Measurements from ENCODE around the gene IL1R2.
"Not testable (repeated sequence)": the region's sequence is repeated elsewhere in the genome, so short reads cannot be mapped to it uniquely, and the experiment has no call there.

IL1R2 gene

DNA sequence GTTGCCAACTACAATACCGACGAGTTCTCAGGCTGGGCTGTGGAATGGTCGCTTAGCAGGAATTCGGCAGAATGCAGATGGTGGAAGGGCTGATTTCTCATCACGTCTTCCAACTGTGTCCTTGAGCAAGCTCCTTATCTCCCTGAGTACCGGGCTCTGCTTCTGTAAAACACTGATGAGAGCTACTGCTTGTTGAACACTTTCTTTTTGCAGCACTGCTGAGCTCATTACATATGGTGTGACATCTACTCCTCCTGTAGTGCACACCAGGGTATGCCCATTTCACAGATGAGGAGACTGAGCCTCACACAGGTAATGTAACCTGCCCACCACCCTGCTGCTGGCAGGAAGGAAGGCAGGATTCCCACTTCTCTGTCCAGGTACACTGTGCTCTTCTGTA is 8.3 kb downstream of the IL1R2 start:
- DNase-seq (ENCODE audit: low read depth) = no peak

DNA sequence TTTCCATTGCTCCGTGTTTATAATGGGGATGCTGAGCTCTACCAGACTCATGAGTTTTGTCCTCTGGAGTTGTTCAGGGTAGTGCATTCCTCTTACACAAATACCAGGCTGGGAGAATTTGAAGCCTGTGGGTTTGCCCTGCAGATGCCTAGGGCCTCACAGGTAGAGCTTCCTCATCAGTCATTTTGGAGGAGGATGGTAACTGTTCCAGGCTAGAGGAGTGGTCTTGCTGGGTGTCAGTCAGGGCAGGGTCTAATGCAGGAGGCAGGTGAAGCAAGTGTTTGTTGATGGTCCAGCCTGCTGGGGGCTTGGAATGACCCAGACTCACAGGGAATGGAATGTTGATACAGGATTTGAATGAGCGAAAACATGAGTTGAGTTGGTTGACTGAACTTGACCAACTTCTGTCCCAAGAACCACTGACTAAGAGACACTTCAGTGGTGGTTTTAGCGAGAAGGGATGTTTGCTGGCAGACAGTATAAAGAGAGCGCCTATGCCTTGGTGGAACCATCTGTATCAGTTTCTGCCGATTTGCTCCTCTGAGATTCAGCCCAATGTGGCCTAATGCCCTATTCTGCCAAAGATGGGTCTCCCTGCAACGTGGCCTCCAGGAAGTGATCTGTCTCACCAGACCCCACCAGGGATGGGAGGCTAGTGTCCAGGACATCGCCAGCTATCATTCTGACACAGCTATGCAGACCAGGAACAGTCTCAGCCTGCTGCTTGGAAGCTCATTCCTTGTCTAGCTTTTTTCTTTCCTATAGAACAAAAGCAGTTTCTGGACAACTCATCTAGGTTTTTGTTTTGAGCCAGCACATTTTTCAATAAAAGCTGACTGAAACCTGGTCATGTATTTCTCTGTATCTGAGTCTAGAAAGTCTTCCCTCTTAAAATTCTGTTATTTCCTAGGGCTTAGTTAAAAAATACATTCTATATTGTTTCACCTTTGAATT is 9.3 kb downstream of the IL1R2 start:
- no peak for DNase-seq (ENCODE audit: low read depth)

DNA sequence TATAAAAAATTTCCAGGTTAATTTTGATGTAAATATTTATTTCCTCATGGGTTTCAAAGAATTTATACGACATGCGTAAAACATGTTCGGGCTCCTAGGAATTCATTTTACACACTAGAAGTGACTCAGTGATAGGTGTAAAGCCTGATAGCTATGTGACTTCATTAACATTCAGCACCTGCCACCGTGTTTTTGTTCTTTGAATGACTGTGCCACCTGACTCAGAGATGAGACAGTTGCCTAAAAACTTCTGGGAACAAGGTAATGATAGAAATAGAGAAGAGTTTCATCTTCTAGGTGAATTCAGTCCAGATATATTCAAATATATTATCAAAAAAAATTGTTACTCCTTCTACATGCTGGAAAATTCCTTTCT is 10.0 kb downstream of the IL1R2 start:
- no peak for DNase-seq (ENCODE audit: low read depth)

DNA sequence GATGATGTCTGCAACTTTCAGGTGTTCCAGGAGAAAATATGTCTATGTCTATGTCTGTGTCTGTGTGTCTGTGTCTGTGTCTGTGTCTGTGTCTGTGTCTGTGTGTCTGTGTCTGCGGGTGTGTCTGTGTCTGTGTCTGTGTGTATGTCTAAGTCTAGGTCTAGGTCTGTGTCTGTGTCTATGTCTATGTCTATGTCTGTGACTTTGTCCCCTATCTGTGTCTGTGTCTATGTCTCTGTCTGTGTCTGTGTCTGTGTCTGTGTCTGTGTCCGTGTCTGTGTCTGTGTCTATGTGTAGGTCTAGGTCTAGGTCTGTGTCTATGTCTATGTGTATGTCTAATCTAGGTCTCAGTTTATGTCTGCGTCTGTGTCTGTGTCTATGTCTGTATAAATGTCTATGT is 10.5 kb downstream of the IL1R2 start:
- no peak for DNase-seq (ENCODE audit: low read depth)

DNA sequence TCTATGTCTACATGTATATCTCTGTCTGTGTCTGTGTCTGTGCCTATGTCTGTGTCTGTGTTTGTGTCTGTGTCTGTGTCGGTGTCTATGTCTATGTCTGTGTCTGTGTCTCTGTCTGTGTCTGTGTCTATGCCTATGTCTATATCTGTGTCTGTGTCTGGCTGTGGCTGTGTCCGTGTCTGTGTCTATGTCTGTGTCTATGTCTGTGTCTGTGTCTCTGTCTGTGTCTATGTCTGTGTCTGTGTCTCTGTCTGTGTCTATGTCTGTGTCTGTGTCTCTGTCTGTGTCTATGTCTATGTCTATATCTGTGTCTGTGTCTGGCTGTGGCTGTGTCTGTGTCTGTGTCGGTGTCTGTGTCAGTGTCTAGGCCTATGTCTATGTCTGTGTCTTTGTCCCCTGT is 11.1 kb downstream of the IL1R2 start:
- DNase-seq (ENCODE audit: low read depth) = not testable (repeated sequence)

DNA sequence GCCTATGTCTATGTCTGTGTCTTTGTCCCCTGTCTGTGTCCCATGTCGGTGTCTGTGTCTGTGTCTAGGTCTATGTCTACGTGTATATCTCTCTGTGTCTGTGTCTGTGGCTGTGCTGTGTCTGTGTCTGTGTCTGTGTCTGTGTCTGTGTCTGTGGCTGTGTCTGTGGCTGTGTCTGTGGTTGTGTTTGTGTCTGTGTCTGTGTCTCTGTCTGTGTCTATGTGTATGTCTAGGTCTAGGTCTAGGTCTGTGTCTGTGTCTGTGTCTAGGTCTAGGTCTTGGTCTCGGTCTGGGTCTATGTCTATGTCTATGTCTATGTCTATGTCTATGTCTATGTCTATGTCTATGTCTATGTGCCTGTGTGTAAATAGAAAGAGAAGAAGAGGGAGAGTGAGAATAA is 11.9 kb downstream of the IL1R2 start:
- DNase-seq (ENCODE audit: low read depth) = no peak

DNA sequence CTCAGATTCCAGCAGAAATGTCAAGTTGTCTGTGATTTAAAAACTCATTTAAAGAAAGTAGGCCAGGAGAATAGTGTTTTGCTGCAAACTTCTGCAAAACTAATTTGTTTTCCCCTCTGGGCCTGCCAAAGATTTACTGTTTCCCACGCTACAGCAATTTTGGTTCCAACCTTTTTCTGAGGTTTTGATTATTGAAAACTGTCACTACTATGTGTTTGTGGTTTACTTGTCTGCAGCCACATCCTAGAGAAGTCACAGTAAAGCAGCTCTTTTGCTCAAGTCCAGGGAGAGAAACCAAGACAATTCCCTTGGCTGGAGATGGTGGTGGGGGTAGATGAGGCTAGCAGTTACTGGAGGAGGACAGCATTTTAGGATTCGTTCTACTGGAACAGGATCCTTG is 12.8 kb downstream of the IL1R2 start:
- DNase-seq (ENCODE audit: low read depth) = no peak

DNA sequence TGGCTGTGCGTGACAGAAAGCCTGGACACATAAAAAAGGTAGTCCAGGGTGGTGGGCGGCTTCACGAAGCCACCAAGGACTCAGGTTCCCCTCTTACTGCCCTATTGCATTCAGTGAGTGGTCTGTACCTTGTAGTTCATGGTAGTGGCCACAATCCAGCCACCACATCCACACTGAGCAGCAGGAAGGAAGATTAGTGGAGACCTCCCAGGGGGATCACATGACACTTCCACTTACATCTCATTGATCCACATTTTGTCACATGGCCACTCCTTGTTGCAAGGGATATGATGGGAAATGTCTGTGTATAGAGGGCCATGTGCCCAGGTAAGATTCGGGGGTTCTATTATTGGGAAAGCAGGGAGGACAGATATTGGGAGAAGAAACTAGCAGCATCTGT is 13.7 kb downstream of the IL1R2 start:
- no peak for DNase-seq (ENCODE audit: low read depth)

DNA sequence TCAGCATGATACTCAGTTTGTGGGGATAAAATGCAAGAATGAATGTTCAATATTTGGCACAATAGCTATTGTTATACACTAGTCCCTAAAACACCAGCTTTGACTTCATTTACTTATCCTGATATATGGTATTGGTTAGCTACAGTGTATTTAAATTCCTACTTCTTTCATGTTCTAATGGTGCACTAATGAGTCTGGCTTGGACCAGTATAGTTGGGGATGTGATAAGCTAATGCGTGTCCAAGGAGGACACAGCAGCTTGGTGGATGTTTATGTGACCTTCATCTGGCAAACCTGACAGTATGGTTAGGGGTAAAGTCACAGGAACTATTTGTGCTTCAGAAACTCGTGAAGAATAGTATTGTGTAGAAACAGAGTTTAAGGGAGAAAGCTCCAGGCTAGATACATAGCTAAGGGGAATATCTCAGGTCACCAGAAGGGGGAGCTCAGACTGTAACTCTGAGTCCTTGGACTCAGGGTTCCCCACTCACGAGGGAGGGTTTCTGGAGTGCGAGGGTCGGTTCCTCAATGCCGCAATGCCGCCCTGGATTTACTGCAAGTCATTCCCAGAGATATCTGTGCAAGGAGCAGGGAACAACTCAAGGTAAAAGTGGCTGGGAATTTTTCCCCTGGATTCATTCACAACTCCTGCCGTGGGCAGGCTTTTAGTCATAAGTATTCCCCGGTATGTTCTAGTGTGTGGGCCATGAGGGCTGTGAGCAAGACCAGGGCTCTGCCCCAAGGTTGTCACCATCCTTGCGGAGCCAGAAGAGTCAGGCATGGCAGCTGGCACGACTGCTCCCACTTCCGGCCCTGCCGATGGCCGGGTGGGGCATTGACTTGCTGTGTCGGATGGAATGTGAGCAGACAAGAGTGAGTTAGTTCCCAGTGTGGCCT is 14.5 kb downstream of the IL1R2 start:
- DNase-seq (ENCODE audit: low read depth) = no peak

DNA sequence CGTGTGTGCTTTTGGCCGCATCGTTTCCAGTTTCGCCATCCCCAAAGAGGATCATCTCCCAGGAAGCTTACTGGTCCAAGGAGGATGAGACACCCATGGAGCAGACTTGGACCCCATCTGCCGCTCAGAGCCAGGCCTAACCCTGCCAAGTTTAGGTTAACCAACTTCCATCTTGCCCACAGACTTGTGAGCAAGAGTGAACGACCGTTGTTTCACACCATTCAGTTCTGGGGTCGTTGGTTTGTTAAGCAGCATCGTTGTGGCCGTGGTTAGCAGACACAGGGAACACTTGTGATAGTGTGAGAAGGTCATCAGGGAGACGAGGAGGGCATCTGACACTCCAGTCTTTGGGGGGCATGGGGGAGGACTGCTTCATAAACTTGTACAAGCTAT is 15.1 kb downstream of the IL1R2 start:
- no peak for DNase-seq (ENCODE audit: low read depth)

DNA sequence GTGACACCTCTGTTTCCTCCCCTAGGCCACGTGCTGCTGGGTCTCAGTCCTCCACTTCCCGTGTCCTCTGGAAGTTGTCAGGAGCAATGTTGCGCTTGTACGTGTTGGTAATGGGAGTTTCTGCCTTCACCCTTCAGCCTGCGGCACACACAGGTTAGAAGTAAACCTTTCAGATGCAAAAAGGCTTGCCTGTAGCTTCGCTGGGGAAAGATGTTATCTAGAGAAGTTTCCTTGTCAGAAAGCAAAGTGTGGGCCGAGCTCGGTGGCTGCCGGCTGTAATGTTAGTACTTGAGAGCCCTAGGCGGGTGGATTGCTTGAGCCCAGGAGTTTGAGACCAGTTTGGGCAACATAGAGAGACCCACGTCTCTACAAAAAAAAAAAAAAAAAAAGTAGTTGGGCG is 16.7 kb downstream of the IL1R2 start:
- DNase-seq (ENCODE audit: low read depth) = no peak

DNA sequence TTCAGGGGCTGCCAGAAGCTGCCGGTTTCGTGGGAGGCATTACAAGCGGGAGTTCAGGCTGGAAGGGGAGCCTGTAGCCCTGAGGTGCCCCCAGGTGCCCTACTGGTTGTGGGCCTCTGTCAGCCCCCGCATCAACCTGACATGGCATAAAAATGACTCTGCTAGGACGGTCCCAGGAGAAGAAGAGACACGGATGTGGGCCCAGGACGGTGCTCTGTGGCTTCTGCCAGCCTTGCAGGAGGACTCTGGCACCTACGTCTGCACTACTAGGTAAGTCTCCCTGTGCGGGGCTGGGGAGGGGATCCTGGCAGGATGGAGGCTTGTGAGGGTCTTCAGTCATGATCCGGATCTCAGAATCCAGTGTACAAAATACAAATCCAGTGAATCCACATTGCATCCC is 17.8 kb downstream of the IL1R2 start:
- no peak for DNase-seq (ENCODE audit: low read depth)

DNA sequence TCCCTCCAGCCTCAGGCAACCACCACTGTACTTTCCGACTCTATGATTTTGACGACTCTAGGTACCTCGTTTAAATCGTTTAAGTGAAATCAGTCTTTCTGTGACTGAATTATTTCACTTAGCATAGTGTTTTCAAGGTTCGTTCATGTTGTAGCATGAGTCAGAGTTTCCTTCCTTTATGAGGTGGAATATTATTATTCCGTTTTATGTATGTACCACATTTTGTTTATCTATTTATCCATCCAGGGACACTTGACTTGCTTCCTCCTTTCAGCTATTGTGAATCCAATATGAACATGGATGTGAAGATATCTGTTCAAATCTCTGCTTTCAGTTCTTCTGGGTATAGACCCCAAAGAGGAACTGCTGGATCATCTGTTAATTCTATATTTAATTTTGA is 19.1 kb downstream of the IL1R2 start:
- DNase-seq (ENCODE audit: low read depth) = no peak

DNA sequence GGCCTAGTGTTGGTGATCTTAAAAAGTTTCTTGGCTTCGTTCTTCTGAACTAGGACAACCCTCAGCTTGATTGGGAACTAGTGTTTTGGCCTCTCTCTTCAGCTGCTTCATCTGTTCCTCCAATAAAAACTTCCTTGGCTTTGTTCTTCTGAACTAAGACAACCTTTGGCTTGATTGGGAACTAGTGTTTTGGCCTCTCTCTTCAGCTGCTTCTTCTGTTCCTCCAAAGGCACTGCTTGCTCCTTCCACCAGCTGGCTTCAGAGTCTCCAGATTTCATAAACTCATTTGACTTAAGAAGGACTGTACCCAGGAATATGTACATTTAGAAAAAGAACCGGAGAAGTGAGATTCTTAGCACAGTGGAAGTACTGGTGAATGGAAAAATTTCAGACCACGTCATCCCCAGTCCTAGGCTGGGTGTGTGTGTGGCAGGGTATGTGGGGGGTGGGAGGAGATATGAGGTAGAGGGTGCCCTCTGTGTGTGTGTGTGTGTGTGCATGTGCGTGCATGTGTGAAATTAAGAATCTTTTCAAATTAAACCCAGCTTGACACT is 20.4 kb downstream of the IL1R2 start:
- DNase-seq (ENCODE audit: low read depth) = no peak

DNA sequence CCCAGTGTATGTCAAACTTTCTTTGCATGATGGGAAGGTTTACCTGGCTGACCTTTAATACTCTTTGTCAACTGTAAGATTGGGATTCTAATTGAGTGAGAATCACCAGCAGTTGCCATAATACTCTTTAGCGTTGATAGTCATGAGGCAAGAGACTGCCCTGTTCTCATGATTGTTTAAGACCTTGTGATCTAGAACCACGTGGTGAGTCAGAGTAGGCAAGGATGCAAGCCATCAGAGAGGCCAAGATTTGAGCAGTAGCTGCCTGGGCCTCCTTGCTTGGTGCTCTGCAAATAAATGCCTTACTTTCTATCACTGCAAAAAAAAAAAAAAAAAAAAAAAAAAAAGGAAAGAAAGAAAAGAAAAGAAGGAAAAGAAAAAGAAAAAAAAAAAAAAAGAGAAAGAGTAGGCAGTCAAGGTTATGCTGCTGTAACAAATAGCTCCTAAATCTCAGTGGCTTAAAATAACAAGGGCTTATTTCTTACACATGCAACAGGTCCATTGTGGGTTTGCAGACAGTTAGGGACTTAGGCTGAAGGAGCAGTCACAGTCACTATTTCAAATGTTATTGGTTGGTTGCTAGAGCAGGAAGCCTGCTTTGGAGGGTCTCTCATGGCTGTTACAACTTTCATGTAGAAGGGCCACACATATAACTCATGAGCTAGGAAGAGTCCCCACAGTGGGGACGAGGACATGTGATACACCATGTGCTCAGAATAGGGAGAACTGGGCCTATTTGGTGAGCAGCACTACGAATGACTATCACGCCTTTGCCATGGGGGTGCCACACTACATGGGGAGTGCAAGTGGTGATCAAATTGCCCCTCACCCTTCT is 21.7 kb downstream of the IL1R2 start:
- DNase-seq (ENCODE audit: low read depth) = no peak

DNA sequence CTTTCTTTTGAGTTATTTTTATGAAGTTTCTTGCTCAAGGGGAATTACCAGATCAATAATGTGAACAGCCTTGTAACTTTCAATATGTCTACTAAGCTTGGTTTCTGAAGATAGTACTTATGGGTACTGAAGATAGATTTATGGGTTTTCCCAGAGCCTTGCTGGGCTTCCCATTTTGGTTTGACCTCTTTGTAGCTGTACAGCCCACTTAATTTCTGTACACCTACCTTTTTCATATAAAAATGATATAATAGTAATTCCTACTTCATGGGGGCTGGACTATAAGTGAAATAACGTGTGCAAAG is 22.2 kb downstream of the IL1R2 start:
- DNase-seq (ENCODE audit: low read depth) = no peak

DNA sequence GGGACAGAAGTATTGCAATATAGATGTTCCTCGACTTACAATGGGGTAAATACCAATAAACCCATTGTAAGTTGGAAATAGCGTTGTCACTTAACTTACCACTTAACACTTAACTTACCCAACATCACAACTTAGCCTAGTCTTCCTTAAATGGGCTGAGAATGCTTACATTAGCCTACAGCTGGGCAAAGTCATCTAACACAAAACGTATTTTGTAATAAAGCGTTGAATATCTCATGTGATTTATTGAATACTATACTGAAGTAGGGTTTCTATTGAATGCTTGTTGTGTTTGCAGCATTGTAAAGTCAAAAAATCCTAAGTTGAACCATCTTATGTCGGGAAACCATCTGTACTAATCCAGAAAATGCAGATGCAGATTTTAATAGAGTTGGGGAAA is 23.6 kb downstream of the IL1R2 start:
- DNase-seq (ENCODE audit: low read depth) = no peak

DNA sequence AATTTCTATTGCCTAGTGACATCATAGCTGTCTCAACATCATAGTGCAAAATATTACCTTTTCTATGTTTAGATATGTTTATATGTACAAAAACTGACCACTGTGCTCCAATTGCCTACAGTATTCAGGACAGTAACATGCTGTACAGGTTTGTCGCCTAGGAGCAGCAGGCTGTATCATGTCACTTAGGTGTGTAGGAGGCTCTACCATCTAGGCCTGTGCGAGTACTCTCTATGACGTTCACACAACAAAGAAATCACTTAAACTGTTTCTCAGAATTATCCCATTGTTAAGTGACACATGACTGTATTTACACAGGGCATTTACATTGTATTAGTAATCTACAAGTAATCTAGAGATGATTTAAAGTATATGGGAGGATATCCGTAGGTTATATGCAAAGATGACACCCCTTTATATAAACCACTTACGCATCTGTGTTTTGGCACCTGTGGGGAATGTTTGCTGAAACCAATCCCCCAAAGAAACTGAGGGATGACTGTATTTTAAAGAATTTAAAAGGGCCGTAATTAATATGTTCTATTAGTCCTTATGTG is 24.7 kb downstream of the IL1R2 start:
- no peak for DNase-seq (ENCODE audit: low read depth)

DNA sequence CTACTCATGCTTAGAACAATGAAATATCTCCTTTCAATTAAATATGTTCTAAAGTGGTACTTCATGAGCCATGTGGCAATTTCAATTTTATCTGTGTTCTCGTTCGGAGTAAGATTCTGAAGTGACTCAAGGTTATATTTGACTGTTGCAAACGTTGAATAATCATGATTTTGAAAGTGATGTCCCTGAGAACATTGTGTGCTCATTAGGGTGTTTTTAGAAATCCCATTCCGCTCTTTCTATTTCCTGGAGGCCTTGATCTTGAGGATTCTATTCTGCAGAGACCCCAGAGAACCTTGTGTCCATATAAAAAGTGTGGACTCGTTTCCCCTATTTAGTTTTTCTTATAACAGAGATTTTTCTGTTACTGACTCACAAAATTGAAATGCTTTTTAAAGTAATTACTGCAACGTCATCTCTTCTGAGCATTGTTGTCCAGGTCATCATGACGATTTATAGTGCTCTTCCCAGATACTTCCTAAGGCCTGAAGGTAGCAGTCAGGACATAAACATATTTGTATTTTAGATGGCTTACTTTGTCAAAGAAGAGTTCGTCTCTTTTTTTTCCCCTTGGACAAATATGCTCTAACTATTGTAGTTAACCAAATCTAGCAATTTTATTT is 27.2 kb downstream of the IL1R2 start:
- no peak for DNase-seq (ENCODE audit: low read depth)

DNA sequence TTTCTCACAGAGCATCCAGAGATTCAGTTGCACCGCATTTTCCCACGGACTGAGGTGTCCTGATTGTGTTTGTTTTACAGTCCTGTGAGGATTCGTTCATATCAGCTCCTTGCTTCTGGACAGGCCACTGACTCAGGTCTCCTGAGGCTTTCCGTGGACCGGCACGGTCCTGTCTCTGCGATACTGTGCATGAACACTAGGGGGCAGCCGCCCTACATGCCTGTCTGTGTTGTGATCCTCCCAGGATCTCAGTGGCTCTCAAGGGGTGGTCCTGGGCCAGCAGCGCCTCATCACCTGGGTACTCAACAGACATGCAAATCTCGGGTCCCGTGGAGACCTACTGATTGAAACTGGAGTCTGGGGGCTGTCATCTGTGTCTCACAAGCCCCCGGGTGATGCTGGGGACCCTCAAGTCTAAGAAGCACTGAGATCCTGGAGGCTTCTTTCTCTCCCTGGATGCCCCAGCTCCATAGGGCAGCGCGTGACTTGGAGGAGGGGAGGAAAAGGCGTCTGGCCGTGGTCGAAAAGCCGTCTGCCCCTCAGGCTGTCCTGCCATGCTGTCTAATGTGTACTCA is 28.9 kb downstream of the IL1R2 start:
- peak; percentile 49 for DNase-seq (ENCODE audit: low read depth)

DNA sequence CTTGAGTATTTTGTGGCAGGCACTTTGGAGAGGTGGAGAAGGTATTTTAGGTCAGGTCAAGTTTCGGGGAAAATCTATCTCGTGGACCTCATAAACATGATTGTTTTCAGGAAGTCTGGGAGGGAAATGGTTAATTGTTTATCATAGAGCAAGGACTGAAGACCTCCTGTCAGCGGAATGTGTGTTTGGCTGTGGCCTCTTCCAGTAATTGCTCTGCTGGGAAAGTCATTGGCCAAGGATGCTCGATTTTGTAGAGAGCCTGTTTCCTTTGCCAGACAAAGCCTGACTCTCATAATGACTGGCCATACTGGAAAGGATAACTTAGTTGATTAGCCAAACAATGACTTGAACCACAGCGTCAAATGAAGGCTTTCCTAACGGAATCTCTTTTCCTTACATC is 30.0 kb downstream of the IL1R2 start:
- no peak for DNase-seq (ENCODE audit: low read depth)

Data from non-pigmented ciliary epithelial cell (primary cell).